H1 (cell line): ENCODE results near the gene RRM2. TPM values are rescaled to one million over a fixed set of nuclear protein-coding genes. Genes with fewer than 3 reads are reported as not detected.

Experiments
- CTCF ChIA-PET: fragments of 300-600 bp; sonication (Branson Sonifier 250); formaldehyde crosslinking; loops from one replicate; lab custom pipeline; 2021; ENCODE audit not compliant: partially characterized antibody; lab: Charles Lee
- POLR2A ChIA-PET: fragments of 300-600 bp; sonication (Branson Sonifier 250); formaldehyde crosslinking; loops from one replicate; lab custom pipeline; 2021; ENCODE audit warnings: inconsistent platforms; ENCODE audit not compliant: partially characterized antibody; lab: Charles Lee
- DNase-seq, 2 experiments: peaks; one replicate each; pipeline versions ENCODE4 v3.0.0 to v3.0.0-alpha.2; 2010 to 2022; ENCODE audit warnings: low spot score in 2 of 2, low read depth in 1 of 2, mixed read lengths in 1 of 2
- FAIRE-seq: peaks from 2 replicates; lab custom pipeline; 2011; peaks lifted over from hg19 to GRCh38; lab: Jason Lieb, UNC
- H2AFZ ChIP-seq: 2 replicates; pipeline ENCODE4 v1.8.1; 2012; ENCODE audit warnings: low read length, inconsistent platforms
- H2AK5ac ChIP-seq: 2 replicates; pipeline ENCODE4 v1.6.1; 2013; ENCODE audit warnings: low read depth, low read length
- H2BK120ac ChIP-seq: replicated peaks from 2 replicates; pipeline ENCODE3; 2013; ENCODE audit warnings: low read depth, low read length, inconsistent platforms
- H2BK12ac ChIP-seq: 2 replicates; pipeline ENCODE4 v1.6.1; 2013; ENCODE audit warnings: low read depth, low read length
- H2BK15ac ChIP-seq: 2 replicates; pipeline ENCODE4 v1.6.1; 2013; ENCODE audit warnings: low read length
- H2BK20ac ChIP-seq: 2 replicates; pipeline ENCODE4 v1.6.1; 2013; ENCODE audit warnings: low read length
- H2BK5ac ChIP-seq: 2 replicates; pipeline ENCODE4 v1.6.1; 2013; ENCODE audit warnings: low read depth, low read length
- H3K14ac ChIP-seq: 2 replicates; pipeline ENCODE4 v1.6.1; 2013; ENCODE audit warnings: inconsistent platforms; ENCODE audit not compliant: insufficient read length
- H3K18ac ChIP-seq: 2 replicates; pipeline ENCODE4 v1.6.1; 2013; ENCODE audit warnings: low read length; ENCODE audit errors: extremely low read depth
- H3K23ac ChIP-seq: 2 replicates; pipeline ENCODE4 v1.6.1; 2013; ENCODE audit warnings: inconsistent platforms; ENCODE audit not compliant: insufficient read length
- H3K23me2 ChIP-seq: 2 replicates; pipeline ENCODE4 v1.6.1; 2013; ENCODE audit warnings: low read depth, low read length
- H3K27ac ChIP-seq: 2 replicates; pipeline ENCODE4 v1.6.1; 2011; ENCODE audit warnings: low read depth, low read length, inconsistent platforms
- H3K27me3 ChIP-seq, 4 experiments: replicated peaks in 1 of 4; 1 replicate in 1 of 4; 2 replicates in 3 of 4; pipeline versions ENCODE4 v1.6.1 to v1.8.1; 2011 to 2013; ENCODE audit warnings: low read length in 3 of 4, mild to moderate bottlenecking in 3 of 4, inconsistent platforms in 2 of 4, mixed read lengths in 2 of 4, moderate library complexity in 1 of 4; ENCODE audit not compliant: control insufficient read depth in 3 of 4, insufficient read depth in 3 of 4; ENCODE audit errors: extremely low read depth in 1 of 4
- H3K36me3 ChIP-seq, 4 experiments: 2 replicates each; pipeline versions ENCODE4 v1.6.1 to v1.8.1; 2011 to 2013; ENCODE audit warnings: mild to moderate bottlenecking in 4 of 4, low read length in 3 of 4, moderate library complexity in 2 of 4, control low read depth in 1 of 4, inconsistent platforms in 1 of 4; ENCODE audit not compliant: insufficient read depth in 4 of 4, control insufficient read depth in 2 of 4
- H3K4ac ChIP-seq: replicated peaks from 2 replicates; pipeline ENCODE3; 2013; ENCODE audit warnings: low read length, low read depth, mixed read lengths, inconsistent platforms; ENCODE audit not compliant: insufficient read length
- H3K4me1 ChIP-seq, 4 experiments: replicated peaks in 1 of 4; 1 replicate in 1 of 4; 2 replicates in 3 of 4; pipeline versions ENCODE4 v1.6.1 to v1.8.1; 2011 to 2013; ENCODE audit warnings: low read length in 3 of 4, inconsistent platforms in 2 of 4, mixed read lengths in 1 of 4; ENCODE audit not compliant: insufficient read depth in 4 of 4, control insufficient read depth in 3 of 4
- H3K4me2 ChIP-seq, 2 experiments: 2 replicates each; pipeline versions ENCODE4 v1.6.1 to v1.8.1; 2011 to 2013; ENCODE audit warnings: low read depth in 2 of 2, low read length in 2 of 2, control low read depth in 1 of 2, inconsistent platforms in 1 of 2, mild to moderate bottlenecking in 1 of 2; ENCODE audit not compliant: insufficient read depth in 1 of 2
- H3K4me3 ChIP-seq, 4 experiments: fragments of 200-600, 300-600 bp in 1 of 4; sonication (generic), shearing (Covaris generic), sonication (Bioruptor Twin) in 1 of 4; 2 replicates each; pipeline versions ENCODE4 v1.5.1 to v1.8.1; 2011 to 2016; ENCODE audit warnings: low read length in 4 of 4, low read depth in 3 of 4, control low read depth in 2 of 4, inconsistent platforms in 2 of 4, mild to moderate bottlenecking in 2 of 4, mixed read lengths in 1 of 4, moderate library complexity in 1 of 4; ENCODE audit not compliant: insufficient read depth in 2 of 4; ENCODE audit errors: extremely low read depth in 1 of 4
- H3K56ac ChIP-seq: replicated peaks from 2 replicates; pipeline ENCODE3; 2013; ENCODE audit warnings: low read depth, mild to moderate bottlenecking, mixed read lengths, low read length, inconsistent platforms; ENCODE audit not compliant: insufficient read length
- H3K79me1 ChIP-seq: 2 replicates; pipeline ENCODE4 v1.6.1; 2013; ENCODE audit warnings: low read depth, low read length, control low read depth
- H3K79me2 ChIP-seq, 2 experiments: 2 replicates each; pipeline versions ENCODE4 v1.6.1 to v1.8.1; 2012 to 2013; ENCODE audit warnings: low read length in 2 of 2, mild to moderate bottlenecking in 2 of 2, inconsistent platforms in 1 of 2; ENCODE audit not compliant: insufficient read depth in 2 of 2, control insufficient read depth in 1 of 2
- H3K9ac ChIP-seq, 4 experiments: replicated peaks in 1 of 4; 1 replicate in 1 of 4; 2 replicates in 3 of 4; pipeline versions ENCODE4 v1.6.1 to v1.8.1; 2011 to 2013; ENCODE audit warnings: low read depth in 3 of 4, low read length in 3 of 4, control low read depth in 2 of 4, mild to moderate bottlenecking in 2 of 4, moderate library complexity in 2 of 4, inconsistent platforms in 1 of 4; ENCODE audit errors: extremely low read depth in 1 of 4
- H3K9me3 ChIP-seq, 2 experiments: 2 replicates each; pipeline versions ENCODE4 v1.6.1 to v1.8.1; 2012 to 2013; ENCODE audit warnings: mild to moderate bottlenecking in 2 of 2, moderate library complexity in 2 of 2, control low read depth in 1 of 2, inconsistent platforms in 1 of 2, low read depth in 1 of 2, low read length in 1 of 2, mixed read lengths in 1 of 2; ENCODE audit not compliant: insufficient read depth in 2 of 2
- H4K20me1 ChIP-seq, 2 experiments: replicated peaks in 1 of 2; 2 replicates each; pipeline versions ENCODE3 to v1.8.1; 2011 to 2013; ENCODE audit warnings: inconsistent platforms in 2 of 2, low read length in 2 of 2, mild to moderate bottlenecking in 1 of 2; ENCODE audit not compliant: insufficient read depth in 2 of 2, control insufficient read depth in 1 of 2
- H4K5ac ChIP-seq: 2 replicates; pipeline ENCODE4 v1.6.1; 2013; ENCODE audit warnings: low read length, low read depth, mixed read lengths, inconsistent platforms; ENCODE audit not compliant: insufficient read length
- H4K8ac ChIP-seq: 2 replicates; pipeline ENCODE4 v1.8.0; 2013; ENCODE audit warnings: mild to moderate bottlenecking, moderate library complexity, low read length, inconsistent platforms; ENCODE audit not compliant: insufficient read depth; ENCODE audit errors: extremely low read depth
- H4K91ac ChIP-seq: replicated peaks from 2 replicates; pipeline ENCODE3; 2013; ENCODE audit warnings: low read length, mixed read lengths, inconsistent platforms; ENCODE audit not compliant: insufficient read length
- CBX5 ChIP-seq: fragments of 300-800, 300-1000 bp; sonication (generic); IDR thresholded peaks from 2 replicates; pipeline ENCODE4 v1.7.1; 2016; ENCODE audit warnings: antibody characterized with exemption, low read length, low read depth
- EP300 ChIP-seq, 2 experiments: IDR thresholded peaks; 1 replicate in 1 of 2; 2 replicates in 1 of 2; pipeline ENCODE4 v1.6.1; 2011 to 2012; ENCODE audit warnings: low read depth in 2 of 2, low read length in 2 of 2, mild to moderate bottlenecking in 2 of 2, borderline replicate concordance in 1 of 2, inconsistent platforms in 1 of 2, moderate library complexity in 1 of 2
- HDAC2 ChIP-seq, 2 experiments: fragments of 300-600 bp in 1 of 2; sonication (generic) in 1 of 2; IDR thresholded peaks; 2 replicates each; pipeline ENCODE4 v1.6.1; 2011 to 2012; ENCODE audit warnings: low read depth in 2 of 2, low read length in 2 of 2, mild to moderate bottlenecking in 2 of 2, moderate library complexity in 2 of 2, borderline replicate concordance in 1 of 2, inconsistent platforms in 1 of 2
- JUND ChIP-seq: IDR thresholded peaks from 2 replicates; pipeline ENCODE4 v1.6.1; 2011; ENCODE audit warnings: mild to moderate bottlenecking, improper control_type of control experiment, low read length
- KDM5A ChIP-seq: fragments of 200-600 bp; IDR thresholded peaks from 2 replicates; pipeline ENCODE4 v1.7.1; 2012; ENCODE audit warnings: mild to moderate bottlenecking, low read length, inconsistent platforms, mixed read lengths
- RBBP5 ChIP-seq: IDR thresholded peaks from 2 replicates; pipeline ENCODE4 v1.7.1; 2012; ENCODE audit warnings: low read depth, mild to moderate bottlenecking, inconsistent platforms, low read length, moderate library complexity, borderline replicate concordance
- WGBS, 2 experiments: shearing (Covaris generic) in 1 of 2; methylation state at CpG; one replicate each; pipeline versions ENCODE4 v1.1.6 to v1.1.7; 2013 to 2015; ENCODE audit warnings: low lambda C conversion rate in 2 of 2, mixed read lengths in 2 of 2, inconsistent platforms in 1 of 2, low coverage in 1 of 2, missing lambda C conversion rate in 1 of 2; ENCODE audit not compliant: insufficient replicate concordance in 2 of 2, insufficient coverage in 1 of 2, insufficient read length in 1 of 2; ENCODE audit errors: extremely low coverage in 1 of 2, missing lambda C conversion rate in 1 of 2; 5-methylcytosine and 5-hydroxymethylcytosine counted together
- polyA plus RNA-seq, 7 experiments: library from polyadenylated mRNA; depleted of rRNA in 3 of 7; stranded (reverse) in 5 of 7; unstranded in 2 of 7; fragments of >200 nt in 5 of 7; fragments of 200-250 nt in 2 of 7; gene quantifications; 1 replicate in 5 of 7; 2 replicates in 1 of 7; 4 replicates in 1 of 7; pipeline versions ENCODE4 v1.2.1 to v1.2.3, GENCODE V29; 2011 to 2013; ENCODE audit warnings: missing spikeins in 2 of 7, mixed read lengths in 2 of 7
- total RNA-seq: library from RNA; stranded (reverse); fragmentation: NEBNext Ultra II Directional; extraction: Animal tissue kit (Norgen Biotek cat#: 25700); gene quantifications from 2 replicates; pipeline ENCODE4 v1.2.1, GENCODE V29; 2021
- TF ChIP-seq, protein P1 (sequence below): IDR thresholded peaks from 2 replicates; pipeline ENCODE4 v1.6.1; 2011; ENCODE audit warnings: low read length, improper control_type of control experiment

The RRM2 gene
- total and polyA plus RNA-seq, 2 of the 8 experiments (the other 6 are each of a cell fraction or from before 2014, with no cell fraction given): 37.7 to 215 TPM

DNA sequence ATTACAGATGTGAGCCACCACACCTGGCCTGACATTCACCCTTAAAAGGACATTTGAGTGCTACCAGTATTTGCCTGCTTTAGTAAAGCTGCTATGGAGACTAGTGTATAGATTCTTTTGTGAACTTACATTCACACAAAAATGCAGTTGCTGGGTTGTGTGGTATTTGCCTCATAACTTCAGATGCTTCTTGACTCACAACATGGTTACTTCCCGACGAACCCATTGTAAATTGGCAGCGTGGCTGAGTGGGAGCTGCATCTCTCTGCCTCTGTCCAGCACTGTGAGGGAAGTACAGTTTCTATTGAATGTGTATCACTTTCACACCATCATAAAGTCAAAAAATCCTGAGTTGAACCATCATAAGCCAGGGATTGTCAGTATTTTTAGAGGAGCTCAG, 56.9 kb downstream of the RRM2 start:
- Histone ChIP-seq H4K5ac (no peak overlapping the region), H3K79me1 (no peaks in the 10 kb centered on the region), H3K4me2 (no peak overlapping the region), H3K79me2 (no peaks in the 10 kb centered on the region), H2BK20ac (no peak overlapping the region), H3K36me3 (no peaks in the 10 kb centered on the region), H3K4me3 (no peak overlapping the region), H3K4ac (no peak overlapping the region), H2BK15ac (no peak overlapping the region), H2BK120ac (no peak overlapping the region), H2AFZ (no peak overlapping the region), H3K56ac (no peak overlapping the region), H3K18ac (no peak overlapping the region), H2BK12ac (no peak overlapping the region), H3K23me2 (no peaks in the 10 kb centered on the region), H3K27me3 (no peaks in the 10 kb centered on the region), H4K8ac (no peak overlapping the region), H2AK5ac (no peak overlapping the region), H4K20me1 (peaks cover 0 to 2% of the 10 kb centered on the region in 2 experiments), H2BK5ac (no peak overlapping the region), H4K91ac (no peak overlapping the region), H3K4me1 (no peaks in the 10 kb centered on the region), H3K27ac (no peak overlapping the region), H3K23ac (no peak overlapping the region), H3K14ac (no peak overlapping the region), H3K9ac (no peak overlapping the region), H3K9me3 (no peaks in the 10 kb centered on the region)
- ChIA-PET CTCF (interaction anchor here (0.7 to 1.7 kb wide), 6 partner anchors 9 to 256 kb away, joined by 3 to 9 read pairs (median 4); no protein-coding TSS in a partner anchor), POLR2A (interaction anchor here (1.5 kb wide), 1 partner anchor 9 kb away, joined by 7 read pairs; no protein-coding TSS in a partner anchor)
- WGBS, 2 experiments: 69% methylated on average over 3 of the region's 3 CpGs; no CpG with 5 or more reads in 1 of the 2 experiments
- DNase-seq (no peak), FAIRE-seq (no peak)
- TF ChIP-seq RBBP5 (no peak), JUND (no peak), CBX5 (no peak), EP300 (IDR thresholded peaks at IDR 0.05; ENCODE audit: borderline replicate concordance in 1 of 2, low read depth in 2 of 2, low read length in 2 of 2) (no peak), HDAC2 (IDR thresholded peaks at IDR 0.05; ENCODE audit: borderline replicate concordance in 1 of 2, low read depth in 2 of 2, low read length in 2 of 2) (no peak), KDM5A (no peak)
- TF ChIP-seq, protein P1, sequence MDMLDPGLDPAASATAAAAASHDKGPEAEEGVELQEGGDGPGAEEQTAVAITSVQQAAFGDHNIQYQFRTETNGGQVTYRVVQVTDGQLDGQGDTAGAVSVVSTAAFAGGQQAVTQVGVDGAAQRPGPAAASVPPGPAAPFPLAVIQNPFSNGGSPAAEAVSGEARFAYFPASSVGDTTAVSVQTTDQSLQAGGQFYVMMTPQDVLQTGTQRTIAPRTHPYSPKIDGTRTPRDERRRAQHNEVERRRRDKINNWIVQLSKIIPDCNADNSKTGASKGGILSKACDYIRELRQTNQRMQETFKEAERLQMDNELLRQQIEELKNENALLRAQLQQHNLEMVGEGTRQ: no peak
